ENCODE data around the gene VSIG1. TPM values are rescaled to one million over a fixed set of nuclear protein-coding genes. Genes with fewer than 3 reads are reported as not detected.
A peak's percentile ranks its signal among the peaks of the same experiment; 100 is the strongest.

VSIG1 gene
- polyA plus RNA-seq, 2 donors = 0.27 to 0.47 TPM

- no peak overlapping the region for H3K4me3 ChIP-seq (ENCODE audit: low read depth in 1 of 2, low read length in 2 of 2)
- H3K27me3 ChIP-seq (ENCODE audit: control insufficient read depth in 1 of 2, insufficient read depth in 2 of 2, low read length in 2 of 2) = peaks cover 0 to 3% of the 10 kb centered on the region in 2 donors
- WGBS, 2 donors = 52 to 80% methylated on average over 1 of the region's 1 CpG
- no peaks in the 10 kb centered on the region for H3K36me3 ChIP-seq (ENCODE audit: control insufficient read depth in 2 of 2, insufficient read depth in 2 of 2, low read length in 1 of 2)
- H3K4me1 ChIP-seq (ENCODE audit: control insufficient read depth in 2 of 2, insufficient read depth in 2 of 2, low read length in 1 of 2) = no peaks in the 10 kb centered on the region
- H3K27ac ChIP-seq (ENCODE audit: low read depth in 2 of 2, low read length in 1 of 2) = no peak overlapping the region
- no peaks in the 10 kb centered on the region for H3K9me3 ChIP-seq (ENCODE audit: control insufficient read depth in 2 of 2, insufficient read depth in 1 of 2, low read depth in 1 of 2, low read length in 1 of 2)
Observed at GRCh38 chrX:108088511-108088910, 43.6 kb downstream of the VSIG1 start.

- no peaks in the 10 kb centered on the region for H3K4me1 ChIP-seq (ENCODE audit: control insufficient read depth in 2 of 2, insufficient read depth in 2 of 2, low read length in 1 of 2)
- H3K4me3 ChIP-seq (ENCODE audit: low read depth in 1 of 2, low read length in 2 of 2) = peak overlapping the region; percentile 63 to 76
- WGBS, 2 donors = 1 to 26% methylated on average over 20 of the region's 20 CpGs
- peaks cover 0 to 3% of the 10 kb centered on the region in 2 donors for H3K27me3 ChIP-seq (ENCODE audit: control insufficient read depth in 1 of 2, insufficient read depth in 2 of 2, low read length in 2 of 2)
- H3K27ac ChIP-seq (ENCODE audit: low read depth in 2 of 2, low read length in 1 of 2) = peak overlapping the region; percentile 86 to 89
- no peaks in the 10 kb centered on the region for H3K9me3 ChIP-seq (ENCODE audit: control insufficient read depth in 2 of 2, insufficient read depth in 1 of 2, low read depth in 1 of 2, low read length in 1 of 2)
- H3K36me3 ChIP-seq (ENCODE audit: control insufficient read depth in 2 of 2, insufficient read depth in 2 of 2, low read length in 1 of 2) = no peaks in the 10 kb centered on the region
Observed at GRCh38 chrX:108090491-108091263, 45.8 kb downstream of the VSIG1 start.

DNA sequence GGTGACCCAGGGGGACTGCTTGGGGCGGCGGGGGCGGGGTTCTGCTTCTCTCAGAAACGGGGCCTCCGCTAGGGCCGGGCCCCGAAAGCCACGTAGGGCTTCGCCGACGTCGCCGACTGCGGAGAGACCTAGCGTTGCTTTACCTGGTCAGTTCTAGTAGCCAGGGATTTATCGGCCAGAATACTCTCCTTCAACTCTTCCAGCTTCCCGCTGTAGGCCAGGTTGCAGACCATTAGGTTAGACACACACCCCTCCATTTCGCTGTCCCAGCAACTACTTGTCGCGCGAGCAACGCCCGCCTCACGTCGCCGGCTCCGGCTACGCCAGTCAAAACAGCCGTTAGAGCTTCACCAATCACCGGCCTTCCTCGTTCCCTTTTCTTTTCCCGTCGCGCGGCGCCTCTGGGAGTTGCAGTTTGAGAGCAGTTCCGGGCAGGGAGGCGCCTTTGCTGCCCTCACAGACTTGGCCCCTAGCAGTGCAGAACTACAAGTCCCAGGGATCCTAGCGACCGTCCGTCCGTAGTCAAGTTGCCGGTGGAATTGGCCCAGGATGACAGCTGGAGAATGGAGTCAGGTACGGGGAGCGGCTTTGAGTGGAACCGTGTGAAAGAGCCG lies 46.5 kb downstream of the VSIG1 start, which contains the start of the genes ATG4A and PSMD10:
Gene ATG4A, plus strand, starts transcription at position 515 of the 614 bp plus-strand sequence. Its CDS starts 49 bp downstream, at position 564.
Gene PSMD10, minus strand, starts transcription at position 279 of the 614 bp plus-strand sequence. Its CDS starts 22 bp downstream, at position 257.
- H3K9me3 ChIP-seq (ENCODE audit: control insufficient read depth in 2 of 2, insufficient read depth in 1 of 2, low read depth in 1 of 2, low read length in 1 of 2) = no peaks in the 10 kb centered on the region
- no peaks in the 10 kb centered on the region for H3K36me3 ChIP-seq (ENCODE audit: control insufficient read depth in 2 of 2, insufficient read depth in 2 of 2, low read length in 1 of 2)
- peak within 1 kb of the TSS; percentile 63 to 76 for H3K4me3 ChIP-seq (ENCODE audit: low read depth in 1 of 2, low read length in 2 of 2)
- peaks cover 0 to 3% of the 10 kb centered on the region in 2 donors for H3K27me3 ChIP-seq (ENCODE audit: control insufficient read depth in 1 of 2, insufficient read depth in 2 of 2, low read length in 2 of 2)
- no peaks in the 10 kb centered on the region for H3K4me1 ChIP-seq (ENCODE audit: control insufficient read depth in 2 of 2, insufficient read depth in 2 of 2, low read length in 1 of 2)
- 0 to 37% methylated on average over 47 of the region's 47 CpGs for WGBS, 2 donors
- H3K27ac ChIP-seq (ENCODE audit: low read depth in 2 of 2, low read length in 1 of 2) = peak within 1 kb of the TSS; percentile 87 to 89

GRCh38 chrX:108091878-108092291 lies 47.0 kb downstream of the VSIG1 start:
- 1 to 30% methylated on average over 15 of the region's 15 CpGs for WGBS, 2 donors
- H3K4me1 ChIP-seq (ENCODE audit: control insufficient read depth in 2 of 2, insufficient read depth in 2 of 2, low read length in 1 of 2) = no peaks in the 10 kb centered on the region
- no peaks in the 10 kb centered on the region for H3K36me3 ChIP-seq (ENCODE audit: control insufficient read depth in 2 of 2, insufficient read depth in 2 of 2, low read length in 1 of 2)
- H3K27me3 ChIP-seq (ENCODE audit: control insufficient read depth in 1 of 2, insufficient read depth in 2 of 2, low read length in 2 of 2) = peaks cover 0 to 3% of the 10 kb centered on the region in 2 donors
- peak overlapping the region; percentile 47 to 87 for H3K27ac ChIP-seq (ENCODE audit: low read depth in 2 of 2, low read length in 1 of 2)
- no peaks in the 10 kb centered on the region for H3K9me3 ChIP-seq (ENCODE audit: control insufficient read depth in 2 of 2, insufficient read depth in 1 of 2, low read depth in 1 of 2, low read length in 1 of 2)
- H3K4me3 ChIP-seq (ENCODE audit: low read depth in 1 of 2, low read length in 2 of 2) = peak overlapping the region; percentile 61 to 68

GRCh38 chrX:108097380-108097779 lies 52.5 kb downstream of the VSIG1 start:
- H3K36me3 ChIP-seq (ENCODE audit: control insufficient read depth in 2 of 2, insufficient read depth in 2 of 2, low read length in 1 of 2) = no peaks in the 10 kb centered on the region
- no peaks in the 10 kb centered on the region for H3K27me3 ChIP-seq (ENCODE audit: control insufficient read depth in 1 of 2, insufficient read depth in 2 of 2, low read length in 2 of 2)
- no peaks in the 10 kb centered on the region for H3K9me3 ChIP-seq (ENCODE audit: control insufficient read depth in 2 of 2, insufficient read depth in 1 of 2, low read depth in 1 of 2, low read length in 1 of 2)
- no peaks in the 10 kb centered on the region for H3K4me1 ChIP-seq (ENCODE audit: control insufficient read depth in 2 of 2, insufficient read depth in 2 of 2, low read length in 1 of 2)
- H3K4me3 ChIP-seq (ENCODE audit: low read depth in 1 of 2, low read length in 2 of 2) = no peak overlapping the region
- 89 to 95% methylated on average over 2 of the region's 2 CpGs for WGBS, 2 donors
- H3K27ac ChIP-seq (ENCODE audit: low read depth in 2 of 2, low read length in 1 of 2) = no peak overlapping the region

DNA sequence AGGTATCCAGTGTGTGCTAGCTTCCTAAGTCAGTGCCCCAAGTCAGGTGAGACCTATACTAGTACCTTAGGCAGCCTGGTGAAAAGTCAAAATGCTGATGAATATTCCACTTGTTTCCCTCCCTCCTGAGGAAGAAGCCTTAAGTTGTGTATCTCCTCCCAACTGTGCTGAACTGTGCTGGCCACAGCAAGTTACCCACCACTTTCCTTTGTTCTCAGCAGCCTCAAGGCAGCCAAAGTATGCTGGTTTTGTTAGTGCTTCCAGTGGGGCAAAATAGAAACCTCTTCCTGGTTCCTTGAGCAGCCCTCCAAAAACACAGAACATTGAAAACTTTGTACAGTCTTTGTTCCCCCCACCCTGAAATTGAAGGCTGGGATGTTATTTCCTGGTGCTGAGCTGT lies 60.6 kb downstream of the VSIG1 start:
- Histone ChIP-seq H3K27ac (ENCODE audit: low read depth in 2 of 2, low read length in 1 of 2) (no peak overlapping the region), H3K36me3 (ENCODE audit: control insufficient read depth in 2 of 2, insufficient read depth in 2 of 2, low read length in 1 of 2) (no peaks in the 10 kb centered on the region), H3K9me3 (ENCODE audit: control insufficient read depth in 2 of 2, insufficient read depth in 1 of 2, low read depth in 1 of 2, low read length in 1 of 2) (no peaks in the 10 kb centered on the region), H3K27me3 (ENCODE audit: control insufficient read depth in 1 of 2, insufficient read depth in 2 of 2, low read length in 2 of 2) (no peaks in the 10 kb centered on the region), H3K4me1 (ENCODE audit: control insufficient read depth in 2 of 2, insufficient read depth in 2 of 2, low read length in 1 of 2) (no peaks in the 10 kb centered on the region), H3K4me3 (ENCODE audit: low read depth in 1 of 2, low read length in 2 of 2) (no peak overlapping the region)

DNA sequence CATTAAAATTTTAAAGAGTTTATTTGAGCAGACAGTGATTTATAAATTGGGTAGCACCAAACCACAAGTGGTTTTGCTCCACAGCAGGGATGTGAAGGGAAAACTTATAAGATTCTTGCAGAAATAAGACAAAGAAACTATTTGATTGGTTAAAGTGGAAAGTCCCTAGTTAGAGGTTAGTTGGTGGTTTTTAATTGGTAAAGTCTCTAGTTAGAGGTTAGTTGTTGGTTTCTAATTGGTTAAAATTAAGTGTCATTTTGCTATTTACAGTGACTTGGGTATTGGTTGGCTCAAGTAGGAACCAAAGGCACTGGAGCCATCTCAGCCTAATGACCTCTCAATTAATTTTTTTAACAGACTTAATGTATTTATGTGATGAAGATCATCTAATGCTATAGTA lies 69.7 kb downstream of the VSIG1 start:
- Histone ChIP-seq H3K4me3 (ENCODE audit: low read depth in 1 of 2, low read length in 2 of 2) (no peak overlapping the region), H3K27me3 (ENCODE audit: control insufficient read depth in 1 of 2, insufficient read depth in 2 of 2, low read length in 2 of 2) (no peaks in the 10 kb centered on the region), H3K36me3 (ENCODE audit: control insufficient read depth in 2 of 2, insufficient read depth in 2 of 2, low read length in 1 of 2) (no peaks in the 10 kb centered on the region), H3K27ac (ENCODE audit: low read depth in 2 of 2, low read length in 1 of 2) (no peak overlapping the region), H3K4me1 (ENCODE audit: control insufficient read depth in 2 of 2, insufficient read depth in 2 of 2, low read length in 1 of 2) (no peaks in the 10 kb centered on the region), H3K9me3 (ENCODE audit: control insufficient read depth in 2 of 2, insufficient read depth in 1 of 2, low read depth in 1 of 2, low read length in 1 of 2) (no peaks in the 10 kb centered on the region)

DNA sequence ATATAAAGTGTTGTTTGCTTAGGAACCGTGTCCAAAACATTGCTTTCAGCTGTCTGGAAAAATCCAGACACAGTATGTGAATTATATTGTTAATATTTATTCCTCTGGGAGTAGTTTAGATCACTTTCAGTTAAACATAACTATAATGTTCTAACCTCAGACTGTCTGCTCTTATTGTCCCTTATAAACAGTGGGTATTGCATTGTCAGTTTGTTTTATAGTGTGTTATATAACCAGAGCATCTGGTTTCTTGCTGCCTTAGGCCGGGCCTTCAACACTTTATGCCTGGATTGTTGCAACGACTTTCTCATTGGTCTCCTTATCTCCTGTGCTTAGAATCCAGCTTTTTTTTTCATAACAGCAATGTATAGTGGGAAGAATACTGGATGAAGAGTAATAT lies 73.1 kb downstream of the VSIG1 start:
- no peaks in the 10 kb centered on the region for H3K4me1 ChIP-seq (ENCODE audit: control insufficient read depth in 2 of 2, insufficient read depth in 2 of 2, low read length in 1 of 2)
- H3K36me3 ChIP-seq (ENCODE audit: control insufficient read depth in 2 of 2, insufficient read depth in 2 of 2, low read length in 1 of 2) = no peaks in the 10 kb centered on the region
- no peak overlapping the region for H3K27ac ChIP-seq (ENCODE audit: low read depth in 2 of 2, low read length in 1 of 2)
- no peaks in the 10 kb centered on the region for H3K9me3 ChIP-seq (ENCODE audit: control insufficient read depth in 2 of 2, insufficient read depth in 1 of 2, low read depth in 1 of 2, low read length in 1 of 2)
- H3K4me3 ChIP-seq (ENCODE audit: low read depth in 1 of 2, low read length in 2 of 2) = no peak overlapping the region
- 60% methylated on average over 3 of the region's 3 CpGs for WGBS, 2 donors
- H3K27me3 ChIP-seq (ENCODE audit: control insufficient read depth in 1 of 2, insufficient read depth in 2 of 2, low read length in 2 of 2) = peaks cover 0 to 2% of the 10 kb centered on the region in 2 donors

DNA sequence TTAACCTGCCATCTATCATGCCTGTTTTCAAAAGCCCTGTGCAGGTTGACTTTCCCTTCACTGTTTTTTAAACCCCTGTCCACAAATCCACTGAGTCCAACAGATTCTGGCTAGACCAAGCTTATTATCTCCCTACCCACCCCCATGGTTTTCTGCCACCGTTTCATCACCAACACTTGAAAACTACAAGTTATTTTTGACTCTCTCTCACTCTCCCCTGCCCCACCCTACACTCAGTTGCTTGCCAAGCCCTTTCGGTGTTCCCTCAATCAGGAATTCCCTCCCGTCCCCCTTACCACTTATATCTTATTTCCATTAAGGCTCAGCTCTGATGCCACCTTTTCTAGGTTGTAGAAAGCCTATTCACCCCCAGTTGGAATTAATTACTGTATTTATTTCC lies 76.4 kb downstream of the VSIG1 start:
- Histone ChIP-seq H3K9me3 (ENCODE audit: control insufficient read depth in 2 of 2, insufficient read depth in 1 of 2, low read depth in 1 of 2, low read length in 1 of 2) (no peaks in the 10 kb centered on the region), H3K27ac (ENCODE audit: low read depth in 2 of 2, low read length in 1 of 2) (no peak overlapping the region), H3K36me3 (ENCODE audit: control insufficient read depth in 2 of 2, insufficient read depth in 2 of 2, low read length in 1 of 2) (no peaks in the 10 kb centered on the region), H3K27me3 (ENCODE audit: control insufficient read depth in 1 of 2, insufficient read depth in 2 of 2, low read length in 2 of 2) (peaks cover 0 to 2% of the 10 kb centered on the region in 2 donors), H3K4me3 (ENCODE audit: low read depth in 1 of 2, low read length in 2 of 2) (no peak overlapping the region), H3K4me1 (ENCODE audit: control insufficient read depth in 2 of 2, insufficient read depth in 2 of 2, low read length in 1 of 2) (no peaks in the 10 kb centered on the region)
- WGBS, 2 donors = 36 to 41% methylated on average over 3 of the region's 3 CpGs

Measured in esophagus (tissue), 2 donors.